K562 (cell line): ENCODE data around the gene LYSMD1. TPM values are rescaled to one million over a fixed set of nuclear protein-coding genes. Genes with fewer than 3 reads are reported as not detected.
A peak's percentile ranks its signal among the peaks of the same experiment; 100 is the strongest.

Experiments
- ATAC-seq: fragments of 200-7000 bp; cut with Tn5 transposase; 3 replicates; pipeline ENCODE4 v1.9.1; 2020; ENCODE audit warnings: moderate library complexity
- BruUV-seq: library from RNA; stranded (reverse); fragments of 400-500 nt; replicated peaks from 2 replicates; lab custom pipeline; 2021; lab: Mats Ljungman, UMichigan
- CTCF ChIA-PET: fragments of 300-600 bp; formaldehyde crosslinking; extraction: SDS; loops from one replicate; lab custom pipeline; 2021; ENCODE audit warnings: low intra/inter-chr PET ratio; lab: Yijun Ruan, JAX
- POLR2A ChIA-PET: fragments of 300-600, 350-650 bp; sonication (Branson Sonifier 250); formaldehyde crosslinking; extraction: SDS; loops from one replicate; lab custom pipeline; 2021; ENCODE audit warnings: antibody characterized with exemption, inconsistent platforms; lab: Yijun Ruan, JAX
- DNase-seq, 4 experiments: peaks; one replicate each; pipeline versions ENCODE4 v3.0.0 to v3.0.0-alpha.2; 2011 to 2018; ENCODE audit warnings: low spot score in 3 of 4, mixed read lengths in 3 of 4; ENCODE audit errors: extremely low read depth in 1 of 4
- FAIRE-seq: peaks from 2 replicates; lab custom pipeline; 2011; peaks lifted over from hg19 to GRCh38; lab: Jason Lieb, UNC
- H2AFZ ChIP-seq: 2 replicates; pipeline ENCODE4 v1.6.0; 2011; ENCODE audit warnings: low read depth, low read length, control low read depth, inconsistent platforms
- H3K27ac ChIP-seq: fragments of 200-600 bp; 3 replicates; pipeline ENCODE4 v1.8.0; 2011; ENCODE audit warnings: low read depth, mild to moderate bottlenecking, control low read depth, inconsistent platforms, low read length, moderate library complexity, mixed read lengths; ENCODE audit errors: extremely low read depth
- H3K27me3 ChIP-seq, 2 experiments: fragments of 300-600 bp in 1 of 2; 2 replicates in 1 of 2; 3 replicates in 1 of 2; pipeline versions ENCODE4 v1.6.0 to v1.8.0; 2011; ENCODE audit warnings: inconsistent platforms in 2 of 2, low read length in 2 of 2, mild to moderate bottlenecking in 1 of 2, mixed read lengths in 1 of 2, moderate library complexity in 1 of 2; ENCODE audit not compliant: control insufficient read depth in 2 of 2, insufficient read depth in 2 of 2
- H3K36me3 ChIP-seq: fragments of 300-600 bp; 3 replicates; pipeline ENCODE4 v1.8.0; 2011; ENCODE audit warnings: mild to moderate bottlenecking, low read length, inconsistent platforms; ENCODE audit not compliant: control insufficient read depth, insufficient read depth
- H3K4me1 ChIP-seq, 2 experiments: fragments of 200-600 bp in 1 of 2; replicated peaks in 1 of 2; 2 replicates in 1 of 2; 3 replicates in 1 of 2; pipeline versions ENCODE4 v1.5.1 to v1.8.0; 2011; ENCODE audit warnings: inconsistent platforms in 2 of 2, low read length in 2 of 2, mild to moderate bottlenecking in 1 of 2, mixed read lengths in 1 of 2, moderate library complexity in 1 of 2; ENCODE audit not compliant: control insufficient read depth in 2 of 2, insufficient read depth in 2 of 2
- H3K4me2 ChIP-seq: 2 replicates; pipeline ENCODE4 v1.6.1; 2011; ENCODE audit warnings: low read length, control low read depth, inconsistent platforms, mixed read lengths; ENCODE audit not compliant: insufficient read depth
- H3K4me3 ChIP-seq: fragments of 200-600 bp; sonication (generic), shearing (Covaris generic); 2 replicates; pipeline ENCODE4 v1.5.1; 2016; ENCODE audit warnings: control low read depth, inconsistent platforms
- H3K79me2 ChIP-seq: fragments of 200-600 bp; 3 replicates; pipeline ENCODE4 v1.8.0; 2011; ENCODE audit warnings: low read length, inconsistent platforms; ENCODE audit not compliant: control insufficient read depth, insufficient read depth
- H3K9ac ChIP-seq, 2 experiments: 2 replicates each; pipeline versions ENCODE4 v1.6.0 to v1.6.1; 2011; ENCODE audit warnings: low read depth in 2 of 2, low read length in 2 of 2, control low read depth in 1 of 2, inconsistent platforms in 1 of 2, mild to moderate bottlenecking in 1 of 2, mixed read lengths in 1 of 2; ENCODE audit not compliant: insufficient read depth in 1 of 2
- H3K9me1 ChIP-seq: one replicate; pipeline ENCODE4 v1.6.0; 2011; ENCODE audit warnings: inconsistent platforms, mild to moderate bottlenecking, low read length, moderate library complexity; ENCODE audit not compliant: control insufficient read depth, insufficient read depth
- H3K9me3 ChIP-seq: replicated peaks from 2 replicates; pipeline ENCODE4 v1.5.1; 2011; ENCODE audit warnings: low read depth, low read length, inconsistent platforms; ENCODE audit not compliant: control insufficient read depth, insufficient read depth
- H4K20me1 ChIP-seq: replicated peaks from 2 replicates; pipeline ENCODE4 v1.6.1; 2011; ENCODE audit warnings: low read length, inconsistent platforms, mixed read lengths; ENCODE audit not compliant: control insufficient read depth, insufficient read depth
- EGR1 ChIP-seq: fragments of 450-650 bp; conservative IDR thresholded peaks from 2 replicates; pipeline ENCODE4 v1.6.1; 2017; ENCODE audit warnings: mild to moderate bottlenecking
- PCBP1 ChIP-seq: fragments of 200-400 bp; formaldehyde crosslinking; IDR thresholded peaks from 2 replicates; pipeline ENCODE4 v1.6.1; 2018; ENCODE audit warnings: mild to moderate bottlenecking, low read depth, low read length; ENCODE audit not compliant: poor library complexity, severe bottlenecking
- POLR2G ChIP-seq: fragments of 200-400 bp; formaldehyde crosslinking; IDR thresholded peaks from 2 replicates; pipeline ENCODE4 v1.6.1; 2017; ENCODE audit warnings: low read depth, mild to moderate bottlenecking, antibody characterized with exemption, low read length, moderate library complexity
- WHSC1 ChIP-seq: IDR thresholded peaks from one replicate; pipeline ENCODE4 v1.6.1; 2012; ENCODE audit warnings: low read length, control low read depth, inconsistent platforms
- ZNF408 ChIP-seq: fragments of 250-450 bp; sonication (Bioruptor Pico); IDR thresholded peaks from 2 replicates; pipeline ENCODE4 v1.4.0; 2020; ENCODE audit warnings: low read depth, mild to moderate bottlenecking, moderate library complexity
- WGBS: fragments of 100-300 bp; shearing (Covaris generic); methylation state at CpG from one replicate; pipeline ENCODE4 v1.1.6; 2016; ENCODE audit warnings: low coverage, mixed read lengths; ENCODE audit not compliant: insufficient coverage; ENCODE audit errors: missing lambda C conversion rate; 5-methylcytosine and 5-hydroxymethylcytosine counted together
- in situ Hi-C: fragments of 300-500 bp; cut with MboI; formaldehyde crosslinking; loops from 4 replicates; pipeline ENCODE4 v1.15.0; 2018; ENCODE audit warnings: inconsistent platforms, mixed read lengths
- intact Hi-C: fragments of 100-400 bp; cut with micrococcal nuclease; formaldehyde crosslinking; loops from 2 replicates; pipeline ENCODE4 v1.14.2; 2022
- polyA plus RNA-seq, 8 experiments: library from polyadenylated mRNA; depleted of rRNA in 4 of 8; stranded (reverse) in 5 of 8; unstranded in 3 of 8; fragments of >200 nt; fragmentation: Nextera tagmentation in 2 of 8; fragmentation: Illumina TruSeq in 1 of 8; extraction: Ambion mirVana in 2 of 8; extraction: Trizol in 1 of 8; gene quantifications; 2 replicates each; pipeline versions ENCODE4 v1.2.1 to v1.2.3, GENCODE V29; 2011 to 2014; ENCODE audit warnings: inconsistent platforms in 1 of 8, missing spikeins in 1 of 8
- total RNA-seq, 7 experiments: library from RNA; depleted of rRNA in 6 of 7; stranded (reverse); fragments of >200 nt in 6 of 7; fragmentation: Illumina TruSeq in 2 of 7; extraction: Trizol in 2 of 7; gene quantifications; 2 replicates each; pipeline versions ENCODE4 v1.2.1 to v1.2.3, GENCODE V29; 2011 to 2021; ENCODE audit warnings: low replicate concordance in 1 of 7
- TF ChIP-seq, protein P1 (sequence below): sonication (generic); formaldehyde crosslinking; IDR thresholded peaks from 2 replicates; pipeline ENCODE4 v1.9.0; 2022; ENCODE audit warnings: mild to moderate bottlenecking, missing genetic modification reagents
- TF ChIP-seq, protein P2 (sequence below): fragments of 450-650 bp; IDR thresholded peaks from 2 replicates; pipeline ENCODE4 v1.6.1; 2016; ENCODE audit warnings: mild to moderate bottlenecking, moderate library complexity
- TF ChIP-seq, protein P3 (sequence below): sonication (generic); formaldehyde crosslinking; IDR thresholded peaks from 2 replicates; pipeline ENCODE4 v1.8.1; 2022; ENCODE audit warnings: missing genetic modification reagents

The LYSMD1 gene
- total and polyA plus RNA-seq, 9 of the 15 experiments (the other 6 are each of a cell fraction or from before 2014, with no cell fraction given) = 2.2 to 9.4 (median 6.0) TPM

DNA sequence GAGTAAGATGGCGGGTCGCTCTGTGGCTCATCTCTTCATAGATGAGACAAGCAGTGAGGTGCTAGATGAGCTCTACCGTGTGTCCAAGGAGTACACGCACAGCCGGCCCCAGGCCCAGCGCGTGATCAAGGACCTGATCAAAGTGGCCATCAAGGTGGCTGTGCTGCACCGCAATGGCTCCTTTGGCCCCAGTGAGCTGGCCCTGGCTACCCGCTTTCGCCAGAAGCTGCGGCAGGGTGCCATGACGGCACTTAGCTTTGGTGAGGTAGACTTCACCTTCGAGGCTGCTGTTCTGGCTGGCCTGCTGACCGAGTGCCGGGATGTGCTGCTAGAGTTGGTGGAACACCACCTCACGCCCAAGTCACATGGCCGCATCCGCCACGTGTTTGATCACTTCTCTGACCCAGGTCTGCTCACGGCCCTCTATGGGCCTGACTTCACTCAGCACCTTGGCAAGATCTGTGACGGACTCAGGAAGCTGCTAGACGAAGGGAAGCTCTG is 6.9 kb downstream of the LYSMD1 start:
- no peak overlapping the region for H3K4me2 ChIP-seq
- 85% methylated on average over 22 of the region's 22 CpGs for WGBS
- no peak for TF ChIP-seq PCBP1
- TF ChIP-seq POLR2G = 0 out of 2 replicates have a peak, but pooled peaks have one; percentile 22
- no peak for TF ChIP-seq WHSC1
- no peak for TF ChIP-seq EGR1
- TF ChIP-seq, protein P1, sequence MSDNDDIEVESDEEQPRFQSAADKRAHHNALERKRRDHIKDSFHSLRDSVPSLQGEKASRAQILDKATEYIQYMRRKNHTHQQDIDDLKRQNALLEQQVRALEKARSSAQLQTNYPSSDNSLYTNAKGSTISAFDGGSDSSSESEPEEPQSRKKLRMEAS (CRISPR knock-in tag) = peak; percentile 32; the same call in 1 of the 2 replicates
- no peak for TF ChIP-seq ZNF408 (CRISPR knock-in tag)
- TF ChIP-seq, protein P2, sequence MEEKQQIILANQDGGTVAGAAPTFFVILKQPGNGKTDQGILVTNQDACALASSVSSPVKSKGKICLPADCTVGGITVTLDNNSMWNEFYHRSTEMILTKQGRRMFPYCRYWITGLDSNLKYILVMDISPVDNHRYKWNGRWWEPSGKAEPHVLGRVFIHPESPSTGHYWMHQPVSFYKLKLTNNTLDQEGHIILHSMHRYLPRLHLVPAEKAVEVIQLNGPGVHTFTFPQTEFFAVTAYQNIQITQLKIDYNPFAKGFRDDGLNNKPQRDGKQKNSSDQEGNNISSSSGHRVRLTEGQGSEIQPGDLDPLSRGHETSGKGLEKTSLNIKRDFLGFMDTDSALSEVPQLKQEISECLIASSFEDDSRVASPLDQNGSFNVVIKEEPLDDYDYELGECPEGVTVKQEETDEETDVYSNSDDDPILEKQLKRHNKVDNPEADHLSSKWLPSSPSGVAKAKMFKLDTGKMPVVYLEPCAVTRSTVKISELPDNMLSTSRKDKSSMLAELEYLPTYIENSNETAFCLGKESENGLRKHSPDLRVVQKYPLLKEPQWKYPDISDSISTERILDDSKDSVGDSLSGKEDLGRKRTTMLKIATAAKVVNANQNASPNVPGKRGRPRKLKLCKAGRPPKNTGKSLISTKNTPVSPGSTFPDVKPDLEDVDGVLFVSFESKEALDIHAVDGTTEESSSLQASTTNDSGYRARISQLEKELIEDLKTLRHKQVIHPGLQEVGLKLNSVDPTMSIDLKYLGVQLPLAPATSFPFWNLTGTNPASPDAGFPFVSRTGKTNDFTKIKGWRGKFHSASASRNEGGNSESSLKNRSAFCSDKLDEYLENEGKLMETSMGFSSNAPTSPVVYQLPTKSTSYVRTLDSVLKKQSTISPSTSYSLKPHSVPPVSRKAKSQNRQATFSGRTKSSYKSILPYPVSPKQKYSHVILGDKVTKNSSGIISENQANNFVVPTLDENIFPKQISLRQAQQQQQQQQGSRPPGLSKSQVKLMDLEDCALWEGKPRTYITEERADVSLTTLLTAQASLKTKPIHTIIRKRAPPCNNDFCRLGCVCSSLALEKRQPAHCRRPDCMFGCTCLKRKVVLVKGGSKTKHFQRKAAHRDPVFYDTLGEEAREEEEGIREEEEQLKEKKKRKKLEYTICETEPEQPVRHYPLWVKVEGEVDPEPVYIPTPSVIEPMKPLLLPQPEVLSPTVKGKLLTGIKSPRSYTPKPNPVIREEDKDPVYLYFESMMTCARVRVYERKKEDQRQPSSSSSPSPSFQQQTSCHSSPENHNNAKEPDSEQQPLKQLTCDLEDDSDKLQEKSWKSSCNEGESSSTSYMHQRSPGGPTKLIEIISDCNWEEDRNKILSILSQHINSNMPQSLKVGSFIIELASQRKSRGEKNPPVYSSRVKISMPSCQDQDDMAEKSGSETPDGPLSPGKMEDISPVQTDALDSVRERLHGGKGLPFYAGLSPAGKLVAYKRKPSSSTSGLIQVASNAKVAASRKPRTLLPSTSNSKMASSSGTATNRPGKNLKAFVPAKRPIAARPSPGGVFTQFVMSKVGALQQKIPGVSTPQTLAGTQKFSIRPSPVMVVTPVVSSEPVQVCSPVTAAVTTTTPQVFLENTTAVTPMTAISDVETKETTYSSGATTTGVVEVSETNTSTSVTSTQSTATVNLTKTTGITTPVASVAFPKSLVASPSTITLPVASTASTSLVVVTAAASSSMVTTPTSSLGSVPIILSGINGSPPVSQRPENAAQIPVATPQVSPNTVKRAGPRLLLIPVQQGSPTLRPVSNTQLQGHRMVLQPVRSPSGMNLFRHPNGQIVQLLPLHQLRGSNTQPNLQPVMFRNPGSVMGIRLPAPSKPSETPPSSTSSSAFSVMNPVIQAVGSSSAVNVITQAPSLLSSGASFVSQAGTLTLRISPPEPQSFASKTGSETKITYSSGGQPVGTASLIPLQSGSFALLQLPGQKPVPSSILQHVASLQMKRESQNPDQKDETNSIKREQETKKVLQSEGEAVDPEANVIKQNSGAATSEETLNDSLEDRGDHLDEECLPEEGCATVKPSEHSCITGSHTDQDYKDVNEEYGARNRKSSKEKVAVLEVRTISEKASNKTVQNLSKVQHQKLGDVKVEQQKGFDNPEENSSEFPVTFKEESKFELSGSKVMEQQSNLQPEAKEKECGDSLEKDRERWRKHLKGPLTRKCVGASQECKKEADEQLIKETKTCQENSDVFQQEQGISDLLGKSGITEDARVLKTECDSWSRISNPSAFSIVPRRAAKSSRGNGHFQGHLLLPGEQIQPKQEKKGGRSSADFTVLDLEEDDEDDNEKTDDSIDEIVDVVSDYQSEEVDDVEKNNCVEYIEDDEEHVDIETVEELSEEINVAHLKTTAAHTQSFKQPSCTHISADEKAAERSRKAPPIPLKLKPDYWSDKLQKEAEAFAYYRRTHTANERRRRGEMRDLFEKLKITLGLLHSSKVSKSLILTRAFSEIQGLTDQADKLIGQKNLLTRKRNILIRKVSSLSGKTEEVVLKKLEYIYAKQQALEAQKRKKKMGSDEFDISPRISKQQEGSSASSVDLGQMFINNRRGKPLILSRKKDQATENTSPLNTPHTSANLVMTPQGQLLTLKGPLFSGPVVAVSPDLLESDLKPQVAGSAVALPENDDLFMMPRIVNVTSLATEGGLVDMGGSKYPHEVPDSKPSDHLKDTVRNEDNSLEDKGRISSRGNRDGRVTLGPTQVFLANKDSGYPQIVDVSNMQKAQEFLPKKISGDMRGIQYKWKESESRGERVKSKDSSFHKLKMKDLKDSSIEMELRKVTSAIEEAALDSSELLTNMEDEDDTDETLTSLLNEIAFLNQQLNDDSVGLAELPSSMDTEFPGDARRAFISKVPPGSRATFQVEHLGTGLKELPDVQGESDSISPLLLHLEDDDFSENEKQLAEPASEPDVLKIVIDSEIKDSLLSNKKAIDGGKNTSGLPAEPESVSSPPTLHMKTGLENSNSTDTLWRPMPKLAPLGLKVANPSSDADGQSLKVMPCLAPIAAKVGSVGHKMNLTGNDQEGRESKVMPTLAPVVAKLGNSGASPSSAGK = no peak
- TF ChIP-seq, protein P3, sequence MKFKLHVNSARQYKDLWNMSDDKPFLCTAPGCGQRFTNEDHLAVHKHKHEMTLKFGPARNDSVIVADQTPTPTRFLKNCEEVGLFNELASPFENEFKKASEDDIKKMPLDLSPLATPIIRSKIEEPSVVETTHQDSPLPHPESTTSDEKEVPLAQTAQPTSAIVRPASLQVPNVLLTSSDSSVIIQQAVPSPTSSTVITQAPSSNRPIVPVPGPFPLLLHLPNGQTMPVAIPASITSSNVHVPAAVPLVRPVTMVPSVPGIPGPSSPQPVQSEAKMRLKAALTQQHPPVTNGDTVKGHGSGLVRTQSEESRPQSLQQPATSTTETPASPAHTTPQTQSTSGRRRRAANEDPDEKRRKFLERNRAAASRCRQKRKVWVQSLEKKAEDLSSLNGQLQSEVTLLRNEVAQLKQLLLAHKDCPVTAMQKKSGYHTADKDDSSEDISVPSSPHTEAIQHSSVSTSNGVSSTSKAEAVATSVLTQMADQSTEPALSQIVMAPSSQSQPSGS (CRISPR knock-in tag) = no peak

More for the DNA sequence above, 6.9 kb downstream of the LYSMD1 start:
- H3K4me3 ChIP-seq = no peak overlapping the region
- POLR2A ChIA-PET = interaction anchor here (1.7 kb wide), 1 partner anchor 134 kb away, joined by 5 read pairs; no protein-coding TSS in a partner anchor
- H3K27ac ChIP-seq = no peak overlapping the region
- H3K79me2 ChIP-seq = no peaks in the 10 kb centered on the region
- CTCF ChIA-PET = no interaction called here
- H3K27me3 ChIP-seq = no peaks in the 10 kb centered on the region
- H2AFZ ChIP-seq = no peak overlapping the region
- H4K20me1 ChIP-seq = no peaks in the 10 kb centered on the region; the same call in 1 of the 2 replicates
- BruUV-seq = no TSS peak
- peaks cover 27% of the 10 kb centered on the region; the same call in 2 of the 3 replicates for H3K36me3 ChIP-seq
- no peak for ATAC-seq
- peak overlapping the region in 1 of 2 experiments; percentile 37; a peak in 2 of 4 replicates for H3K9ac ChIP-seq
- H3K4me1 ChIP-seq = peaks cover 8 to 14% of the 10 kb centered on the region in 2 experiments; a peak in 4 of 5 replicates
- in situ Hi-C loops (loop anchor here (5.0 kb wide), 2 partner anchors 66 to 142 kb away; no protein-coding TSS in a partner anchor), intact Hi-C loops (no loop called here)
- DNase-seq = no peak
- FAIRE-seq = no peak
- H3K9me3 ChIP-seq = no peaks in the 10 kb centered on the region; the same call in 1 of the 2 replicates
- no peaks in the 10 kb centered on the region for H3K9me1 ChIP-seq
